ENCODE measurements around the gene POU2F2.

GRCh38 chr19:42152910-42153671 is 20.8 kb upstream of the POU2F2 start:
- TF ChIP-seq BRCA1 (IDR thresholded peaks at IDR 0.05; ENCODE audit: low read depth, low read length) (no peak), CTCF (IDR thresholded peaks at IDR 0.05 in 2 of 3, conservative IDR thresholded peaks at IDR 0.05 in 1 of 3; ENCODE audit: control insufficient read depth in 2 of 3, extremely low read depth in 1 of 3, insufficient read depth in 1 of 3, low read depth in 3 of 3, low read length in 3 of 3) (no peak), MYC (IDR thresholded peaks at IDR 0.05; ENCODE audit: insufficient read depth, insufficient read length, insufficient replicate concordance, low read length, severe bottlenecking) (no peak), CHD2 (IDR thresholded peaks at IDR 0.05; ENCODE audit: borderline replicate concordance, low read depth, low read length) (no peak), ZBTB33 (IDR thresholded peaks at IDR 0.05) (no peak)
- TF ChIP-seq, protein P1, sequence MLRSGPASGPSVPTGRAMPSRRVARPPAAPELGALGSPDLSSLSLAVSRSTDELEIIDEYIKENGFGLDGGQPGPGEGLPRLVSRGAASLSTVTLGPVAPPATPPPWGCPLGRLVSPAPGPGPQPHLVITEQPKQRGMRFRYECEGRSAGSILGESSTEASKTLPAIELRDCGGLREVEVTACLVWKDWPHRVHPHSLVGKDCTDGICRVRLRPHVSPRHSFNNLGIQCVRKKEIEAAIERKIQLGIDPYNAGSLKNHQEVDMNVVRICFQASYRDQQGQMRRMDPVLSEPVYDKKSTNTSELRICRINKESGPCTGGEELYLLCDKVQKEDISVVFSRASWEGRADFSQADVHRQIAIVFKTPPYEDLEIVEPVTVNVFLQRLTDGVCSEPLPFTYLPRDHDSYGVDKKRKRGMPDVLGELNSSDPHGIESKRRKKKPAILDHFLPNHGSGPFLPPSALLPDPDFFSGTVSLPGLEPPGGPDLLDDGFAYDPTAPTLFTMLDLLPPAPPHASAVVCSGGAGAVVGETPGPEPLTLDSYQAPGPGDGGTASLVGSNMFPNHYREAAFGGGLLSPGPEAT (IDR thresholded peaks at IDR 0.05; ENCODE audit: low read depth), result no peak

Data from GM12878 (cell line).